Heart right ventricle (tissue), 16 donors: Measurements from ENCODE around the gene CENPT. TPM values are rescaled to one million over a fixed set of nuclear protein-coding genes. Genes with fewer than 3 reads are reported as not detected.

Experiments used
- ATAC-seq, 8 donors: fragments of 200-7000 bp; cut with Tn5 transposase; one replicate each; pipeline ENCODE4 v1.9.1; 2020; ENCODE audit warnings: mild to moderate bottlenecking in 8 of 8, moderate library complexity in 8 of 8, moderate number of reproducible peaks in 1 of 8
- DNase-seq, 2 donors: peaks; one replicate each; pipeline ENCODE4 v3.0.0-alpha.2; 2020
- H3K27ac ChIP-seq, 10 donors: fragments of 200-600 bp; sonication (generic) in 2 of 10; one replicate each; pipeline versions ENCODE4 v1.5.0 to v1.8.0; 2020 to 2022; ENCODE audit warnings: mild to moderate bottlenecking in 3 of 10
- H3K27me3 ChIP-seq, 7 donors: fragments of 200-600 bp; one replicate each; pipeline ENCODE4 v1.8.0; 2021 to 2022; ENCODE audit warnings: mild to moderate bottlenecking in 2 of 7
- H3K36me3 ChIP-seq, 9 donors: fragments of 200-600 bp; sonication (generic) in 1 of 9; one replicate each; pipeline versions ENCODE4 v1.5.0 to v1.8.0; 2020 to 2022; ENCODE audit warnings: mild to moderate bottlenecking in 2 of 9
- H3K4me1 ChIP-seq, 9 donors: fragments of 200-600 bp; sonication (generic) in 1 of 9; one replicate each; pipeline versions ENCODE4 v1.5.0 to v1.8.0; 2020 to 2022; ENCODE audit warnings: mild to moderate bottlenecking in 4 of 9
- H3K4me3 ChIP-seq, 10 donors: fragments of 200-600 bp; sonication (generic) in 2 of 10; one replicate each; pipeline versions ENCODE4 v1.5.0 to v1.8.0; 2020 to 2022; ENCODE audit warnings: mild to moderate bottlenecking in 7 of 10, moderate library complexity in 2 of 10
- H3K9me3 ChIP-seq, 11 donors: fragments of 200-600 bp in 10 of 11; sonication (generic) in 2 of 11; one replicate each; pipeline versions ENCODE4 v1.5.0 to v1.8.0; 2013 to 2022; ENCODE audit warnings: mild to moderate bottlenecking in 2 of 11, control low read depth in 1 of 11, moderate library complexity in 1 of 11
- WGBS, 2 donors: extraction: QIAGEN DNeasy Blood & Tissue Kit; methylation state at CpG; one replicate each; pipeline ENCODE4 v1.1.7; 2013; ENCODE audit warnings: inconsistent platforms in 1 of 2; 5-methylcytosine and 5-hydroxymethylcytosine counted together
- intact Hi-C, 10 donors: fragments of 100-400 bp; cut with DNase I; formaldehyde crosslinking; loops; one replicate each; pipeline versions ENCODE4 v1.11.1 to v1.14.2; 2022
- polyA plus RNA-seq, 2 donors: library from polyadenylated mRNA; stranded (reverse); fragments of 200-250 nt; gene quantifications; one replicate each; pipeline ENCODE4 v1.2.3, GENCODE V29; 2013
- total RNA-seq, 10 donors: library from RNA; stranded (reverse); fragmentation: NEBNext Ultra II Directional in 3 of 10; extraction: Animal tissue kit (Norgen Biotek cat#: 25700) in 3 of 10; gene quantifications; one replicate each; pipeline versions ENCODE4 v1.2.1 to v1.2.4, GENCODE V29; 2021 to 2023
- TF ChIP-seq, protein P1 (sequence below), 9 donors: fragments of 200-600 bp; sonication (generic) in 2 of 9; IDR thresholded peaks; one replicate each; pipeline versions ENCODE4 v1.5.0 to v1.8.0; 2021 to 2022; ENCODE audit warnings: antibody characterized with exemption in 9 of 9, mild to moderate bottlenecking in 5 of 9, moderate library complexity in 1 of 9
- donor health status: Arrhythmogenic right ventricular cardiomyopathy.
- donor health status: ischemic (EF 13 %, LVEDD 7.1; RV severe dilation, severe dysfunction).
- donor health status: healthy with polysubstance abuse.
- donor health status: DM: no; HTN: yes; CAD: no.
- donor health status: DM: no; HTN: no; CAD: no.
- donor health status: ischemic (EF 25% LVEDD 6.9; RV normal size, moderate dysfunction).
- donor health status: ischemic (EF 25% LVEDD 5.7; RV mildly dilated, moderate dysfunction).
- donor health status: healthy.
- donor health status: DM: yes; HTN: yes; CAD: no.
- donor health status: Ischemic cardiomyopathy.
- donor health status: ischemic (EF 35%, LVEDD 5.7; RV mildly dilated, moderate dysfunction).
- donor health status: nonischemic (EF 11% LVEDD 7.7; RV severe dilation, severe dysfunction).
- donor health status: DM: yes; HTN: yes; CAD: no.
- donor health status: PGD.
- donor health status: ischemic (EF 29% LVEDD 5.4; RV normal size, mild dysfunction).
- donor health status: nonischemic (EF 23%, LVEDD 6.1; RV moderate dilation, normal function).

CENPT gene
- total and polyA plus RNA-seq, 12 donors = 16.1 to 63.3 (median 19.8) TPM

- no peaks in the 10 kb centered on the region for H3K27me3 ChIP-seq
- intact Hi-C loops = loop anchor here in 3 of 10 donors (5.0 to 10.0 kb wide), 3 partner anchors 96 to 209 kb away; no protein-coding TSS in a partner anchor
- no peak overlapping the region for H3K4me3 ChIP-seq
- WGBS, 2 donors = 94 to 96% methylated on average over 14 of the region's 14 CpGs
- no peak for ATAC-seq
- H3K9me3 ChIP-seq = no peaks in the 10 kb centered on the region
- DNase-seq = no peak
- TF ChIP-seq, protein P1, sequence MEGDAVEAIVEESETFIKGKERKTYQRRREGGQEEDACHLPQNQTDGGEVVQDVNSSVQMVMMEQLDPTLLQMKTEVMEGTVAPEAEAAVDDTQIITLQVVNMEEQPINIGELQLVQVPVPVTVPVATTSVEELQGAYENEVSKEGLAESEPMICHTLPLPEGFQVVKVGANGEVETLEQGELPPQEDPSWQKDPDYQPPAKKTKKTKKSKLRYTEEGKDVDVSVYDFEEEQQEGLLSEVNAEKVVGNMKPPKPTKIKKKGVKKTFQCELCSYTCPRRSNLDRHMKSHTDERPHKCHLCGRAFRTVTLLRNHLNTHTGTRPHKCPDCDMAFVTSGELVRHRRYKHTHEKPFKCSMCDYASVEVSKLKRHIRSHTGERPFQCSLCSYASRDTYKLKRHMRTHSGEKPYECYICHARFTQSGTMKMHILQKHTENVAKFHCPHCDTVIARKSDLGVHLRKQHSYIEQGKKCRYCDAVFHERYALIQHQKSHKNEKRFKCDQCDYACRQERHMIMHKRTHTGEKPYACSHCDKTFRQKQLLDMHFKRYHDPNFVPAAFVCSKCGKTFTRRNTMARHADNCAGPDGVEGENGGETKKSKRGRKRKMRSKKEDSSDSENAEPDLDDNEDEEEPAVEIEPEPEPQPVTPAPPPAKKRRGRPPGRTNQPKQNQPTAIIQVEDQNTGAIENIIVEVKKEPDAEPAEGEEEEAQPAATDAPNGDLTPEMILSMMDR (IDR thresholded peaks at IDR 0.05) = no peak
- H3K4me1 ChIP-seq = peaks cover 0 to 6% (median 0%) of the 10 kb centered on the region in 9 donors
- H3K36me3 ChIP-seq = peaks cover 0 to 50% (median 10%) of the 10 kb centered on the region in 9 donors
- H3K27ac ChIP-seq = no peak overlapping the region
Measured at GRCh38 chr16:67825906-67826305, 21.6 kb downstream of the CENPT start.

- Histone ChIP-seq H3K27ac (no peak overlapping the region), H3K36me3 (peaks cover 0 to 42% (median 10%) of the 10 kb centered on the region in 9 donors), H3K4me1 (peaks cover 0 to 4% (median 0%) of the 10 kb centered on the region in 9 donors), H3K9me3 (no peaks in the 10 kb centered on the region), H3K27me3 (no peaks in the 10 kb centered on the region), H3K4me3 (no peak overlapping the region)
- TF ChIP-seq, protein P1 (IDR thresholded peaks at IDR 0.05) = no peak
- 87 to 92% methylated on average over 8 of the region's 8 CpGs for WGBS, 2 donors
- no peak for ATAC-seq
- intact Hi-C loops = loop anchor here in 3 of 10 donors (5.0 to 10.0 kb wide), 3 partner anchors 97 to 210 kb away; no protein-coding TSS in a partner anchor
- DNase-seq = no peak
Measured at GRCh38 chr16:67825119-67825518, 22.4 kb downstream of the CENPT start.

DNA sequence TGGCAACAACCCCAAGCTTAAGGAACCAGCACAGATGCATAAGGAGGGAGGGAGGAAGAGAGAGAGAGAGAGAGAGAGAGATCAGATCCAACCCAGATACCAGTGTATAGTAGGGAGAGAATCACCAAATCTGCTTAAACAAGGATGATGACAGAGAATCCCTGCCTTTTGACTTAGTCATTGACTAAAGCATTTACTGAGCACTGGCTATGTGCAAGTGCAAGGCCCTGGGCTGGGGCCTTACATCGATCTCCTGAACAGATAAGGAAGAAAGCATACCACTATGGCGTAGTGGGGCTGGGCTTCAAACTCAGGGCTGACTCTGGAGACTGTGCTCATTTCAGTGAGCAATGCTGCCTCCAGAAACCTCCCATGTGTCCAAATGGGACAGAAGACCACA, 25.0 kb downstream of the CENPT start:
- no peak overlapping the region for H3K4me3 ChIP-seq
- no peaks in the 10 kb centered on the region for H3K9me3 ChIP-seq
- peaks cover 0 to 18% (median 0%) of the 10 kb centered on the region in 9 donors for H3K36me3 ChIP-seq
- intact Hi-C loops = loop anchor here in 1 of 10 donors (10.0 kb wide), 1 partner anchor 212 kb away; no protein-coding TSS in a partner anchor
- DNase-seq = no peak
- H3K27ac ChIP-seq = no peak overlapping the region
- H3K4me1 ChIP-seq = no peaks in the 10 kb centered on the region
- no peaks in the 10 kb centered on the region for H3K27me3 ChIP-seq
- WGBS, 2 donors = 89 to 92% methylated on average over 2 of the region's 2 CpGs
- TF ChIP-seq, protein P1 (IDR thresholded peaks at IDR 0.05) = no peak
- ATAC-seq = peak in 1 of 8 donors; percentile 6

GRCh38 chr16:67820608-67821259, 26.8 kb downstream of the CENPT start:
- H3K27me3 ChIP-seq = no peaks in the 10 kb centered on the region
- H3K4me3 ChIP-seq = no peak overlapping the region
- DNase-seq (no peak), ATAC-seq (no peak)
- H3K4me1 ChIP-seq = peaks cover 0 to 7% (median 0%) of the 10 kb centered on the region in 9 donors
- H3K9me3 ChIP-seq = no peaks in the 10 kb centered on the region
- TF ChIP-seq, protein P1 (IDR thresholded peaks at IDR 0.05) = no peak
- peaks cover 0 to under 1% (median 0%) of the 10 kb centered on the region in 9 donors for H3K36me3 ChIP-seq
- intact Hi-C loops = loop anchor here in 1 of 10 donors (10.0 kb wide), 1 partner anchor 214 kb away; no protein-coding TSS in a partner anchor
- WGBS, 2 donors = 94 to 95% methylated on average over 11 of the region's 11 CpGs
- H3K27ac ChIP-seq = no peak overlapping the region
